Spleen (tissue), 7 donors: ENCODE measurements around the gene MYCBPAP.

Source experiments
- POLR2A ChIP-seq, 3 donors: fragments of 450-650 bp; IDR thresholded peaks; one replicate each; pipeline ENCODE4 v1.5.1; 2017; ENCODE audit warnings: antibody characterized with exemption in 3 of 3, mild to moderate bottlenecking in 1 of 3
- TF ChIP-seq, protein P1 (sequence below), 11 experiments: fragments of 200-600 bp in 7 of 11; fragments of 450-650 bp in 4 of 11; sonication (generic) in 4 of 11; IDR thresholded peaks in 8 of 11; conservative IDR thresholded peaks in 3 of 11; 1 replicate in 7 of 11; 2 replicates in 4 of 11; pipeline versions ENCODE4 v1.4.0 to v1.8.0; 2016 to 2021; ENCODE audit warnings: antibody characterized with exemption in 11 of 11, inconsistent platforms in 4 of 11, mild to moderate bottlenecking in 1 of 11
- donor health status: DM: no; HTN: no; CAD: no; lungs with moderate emphysema.
- donor health status: DM: no; HTN: no; CAD: no.
- donor health status: DM: no; HTN: no; CAD: no.

DNA sequence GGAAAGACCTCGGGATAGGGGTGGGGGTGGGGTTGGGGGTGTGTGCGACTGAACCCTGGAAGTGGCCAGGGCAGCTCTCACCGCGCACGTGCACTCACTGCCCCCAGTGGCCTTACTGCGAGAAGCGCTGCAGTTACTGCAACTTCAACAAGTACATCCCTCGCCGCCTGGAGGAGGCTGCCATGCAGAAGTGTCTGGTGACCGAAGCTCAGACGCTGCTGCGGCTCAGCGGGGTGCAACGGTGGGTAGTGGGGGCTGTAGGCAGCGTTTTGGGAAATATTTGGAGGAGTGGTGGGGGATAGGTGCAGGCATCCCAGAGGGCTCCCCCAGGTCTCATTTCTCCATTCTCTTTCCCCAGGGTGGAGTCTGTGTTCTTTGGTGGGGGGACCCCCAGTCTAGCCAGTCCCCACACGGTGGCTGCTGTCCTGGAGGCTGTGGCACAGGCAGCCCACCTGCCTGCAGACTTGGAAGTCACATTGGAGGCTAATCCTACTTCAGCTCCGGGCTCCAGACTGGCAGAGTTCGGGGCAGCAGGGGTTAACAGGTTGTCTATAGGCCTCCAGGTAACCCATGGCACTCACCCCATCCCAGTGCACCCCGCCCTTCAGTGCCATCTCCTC lies 28.6 kb upstream of the MYCBPAP start:
- TF ChIP-seq, protein P1, sequence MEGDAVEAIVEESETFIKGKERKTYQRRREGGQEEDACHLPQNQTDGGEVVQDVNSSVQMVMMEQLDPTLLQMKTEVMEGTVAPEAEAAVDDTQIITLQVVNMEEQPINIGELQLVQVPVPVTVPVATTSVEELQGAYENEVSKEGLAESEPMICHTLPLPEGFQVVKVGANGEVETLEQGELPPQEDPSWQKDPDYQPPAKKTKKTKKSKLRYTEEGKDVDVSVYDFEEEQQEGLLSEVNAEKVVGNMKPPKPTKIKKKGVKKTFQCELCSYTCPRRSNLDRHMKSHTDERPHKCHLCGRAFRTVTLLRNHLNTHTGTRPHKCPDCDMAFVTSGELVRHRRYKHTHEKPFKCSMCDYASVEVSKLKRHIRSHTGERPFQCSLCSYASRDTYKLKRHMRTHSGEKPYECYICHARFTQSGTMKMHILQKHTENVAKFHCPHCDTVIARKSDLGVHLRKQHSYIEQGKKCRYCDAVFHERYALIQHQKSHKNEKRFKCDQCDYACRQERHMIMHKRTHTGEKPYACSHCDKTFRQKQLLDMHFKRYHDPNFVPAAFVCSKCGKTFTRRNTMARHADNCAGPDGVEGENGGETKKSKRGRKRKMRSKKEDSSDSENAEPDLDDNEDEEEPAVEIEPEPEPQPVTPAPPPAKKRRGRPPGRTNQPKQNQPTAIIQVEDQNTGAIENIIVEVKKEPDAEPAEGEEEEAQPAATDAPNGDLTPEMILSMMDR (IDR thresholded peaks at IDR 0.05 in 8 of 11, conservative IDR thresholded peaks at IDR 0.05 in 3 of 11) = peak in 9 of 11 experiments; percentile 26 to 65 (median 48)
- no peak for TF ChIP-seq POLR2A (IDR thresholded peaks at IDR 0.05)
